GM21390 (cell line): ENCODE results near the gene ALOX5AP.

Experiments used
- ATAC-seq: cut with Tn5 transposase; IDR thresholded peaks from one replicate; pipeline ENCODE4 v1.9.1; 2021; ENCODE audit not compliant: unreplicated experiment

Gene ALOX5AP

DNA sequence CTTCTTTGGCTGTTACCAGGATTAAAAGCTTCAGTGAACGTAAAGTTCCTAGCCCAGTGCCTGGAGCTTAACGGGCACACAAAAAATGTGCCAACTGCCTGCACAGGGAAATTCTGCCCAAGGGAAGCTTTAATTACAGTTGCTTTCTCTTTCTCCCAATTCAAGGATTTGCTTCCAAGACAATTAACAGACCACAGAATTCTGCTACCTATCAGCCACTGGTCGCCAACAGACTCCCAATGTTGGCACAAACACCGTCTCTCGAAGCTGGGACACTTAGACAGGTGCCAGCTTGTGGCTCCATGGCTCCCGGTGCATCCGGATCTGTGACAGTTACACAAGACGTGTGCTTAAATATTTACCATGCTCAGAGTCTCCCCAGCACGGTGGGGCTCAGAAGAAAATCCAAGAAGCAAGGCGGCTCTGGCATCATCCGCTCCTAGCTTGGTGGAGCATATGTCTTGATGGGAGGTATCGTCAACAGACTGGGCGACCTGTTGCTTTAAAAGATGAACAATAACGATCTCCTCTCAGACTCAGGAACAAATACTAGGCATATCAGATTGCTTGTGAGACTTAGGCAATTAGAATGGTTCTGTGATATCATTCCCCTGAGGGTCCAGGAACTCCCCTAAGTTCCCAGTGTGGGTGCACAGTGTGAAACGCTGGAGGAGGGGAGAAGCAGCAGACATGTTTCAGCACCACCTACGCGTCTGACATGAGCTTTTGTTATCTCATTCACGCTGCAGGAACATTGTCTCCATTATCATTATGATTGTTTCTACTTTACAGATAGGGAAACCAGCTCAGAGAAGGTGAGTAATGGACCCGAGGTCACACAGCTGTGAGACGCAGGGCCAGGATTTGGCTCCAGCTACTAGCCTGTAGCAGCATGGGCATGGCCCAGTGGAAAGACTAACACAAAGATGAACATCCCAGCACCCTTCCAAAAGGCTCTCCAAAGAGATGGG, 61.6 kb downstream of the ALOX5AP start:
- ATAC-seq: no peak

DNA sequence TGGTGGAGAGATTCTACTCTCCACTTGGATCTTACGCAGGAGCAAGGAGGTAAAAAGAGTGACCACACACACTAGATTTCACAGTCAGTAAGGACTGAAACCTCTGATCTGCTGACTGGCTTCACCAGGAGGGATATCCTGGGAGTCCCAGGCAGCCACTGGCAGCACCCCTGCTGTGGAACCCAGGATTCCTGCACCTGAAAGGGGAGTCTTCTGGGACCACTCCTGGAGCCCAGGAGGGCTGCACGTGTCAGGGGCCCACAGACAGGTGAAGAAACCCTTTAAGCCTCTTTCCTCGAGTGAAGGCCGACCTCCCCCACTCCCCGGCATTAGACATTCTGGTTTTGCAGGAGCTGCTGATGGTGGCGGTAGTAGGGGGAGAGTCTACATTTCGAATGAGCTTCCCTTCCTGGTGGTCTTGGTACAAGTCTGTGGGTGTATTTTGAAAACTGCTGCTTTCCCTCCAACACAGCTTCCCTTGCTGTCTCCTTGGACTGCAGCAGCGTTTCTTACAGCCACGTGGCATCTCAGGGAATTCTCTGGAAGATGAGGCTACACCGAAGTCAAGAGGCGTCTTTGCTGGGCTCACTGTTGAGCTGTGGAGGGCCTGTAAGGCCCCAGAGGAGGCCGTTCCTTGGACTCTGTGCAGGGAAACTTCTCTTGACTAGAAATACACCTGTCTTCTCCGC, 62.6 kb downstream of the ALOX5AP start:
- no peak for ATAC-seq

DNA sequence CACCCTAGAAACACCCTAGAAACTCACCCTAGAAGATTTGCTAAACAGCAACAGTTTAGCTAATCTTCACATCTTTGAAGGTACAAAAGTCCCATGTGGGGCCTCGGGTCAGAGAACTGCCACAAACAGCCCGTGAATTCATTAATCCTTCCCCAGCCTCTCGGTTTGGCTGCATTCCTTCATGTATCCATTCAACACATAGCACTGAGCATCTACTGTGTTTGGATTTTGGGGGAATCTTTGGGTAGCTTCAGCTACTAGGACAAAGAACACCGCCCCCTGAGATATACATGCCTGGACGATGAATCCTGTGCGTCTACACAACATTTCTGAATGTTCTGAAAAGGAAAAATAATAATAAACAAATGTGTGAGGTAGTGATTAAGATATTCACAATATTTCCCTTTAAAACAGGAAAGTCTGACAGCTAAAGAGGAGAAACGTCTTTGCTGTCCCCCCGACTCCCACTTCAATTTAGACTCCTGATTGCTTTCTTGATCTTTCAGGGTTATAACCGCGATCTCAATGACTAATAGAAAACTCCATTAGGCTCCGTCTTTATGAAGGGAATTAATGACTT, 63.5 kb downstream of the ALOX5AP start:
- ATAC-seq: no peak

DNA sequence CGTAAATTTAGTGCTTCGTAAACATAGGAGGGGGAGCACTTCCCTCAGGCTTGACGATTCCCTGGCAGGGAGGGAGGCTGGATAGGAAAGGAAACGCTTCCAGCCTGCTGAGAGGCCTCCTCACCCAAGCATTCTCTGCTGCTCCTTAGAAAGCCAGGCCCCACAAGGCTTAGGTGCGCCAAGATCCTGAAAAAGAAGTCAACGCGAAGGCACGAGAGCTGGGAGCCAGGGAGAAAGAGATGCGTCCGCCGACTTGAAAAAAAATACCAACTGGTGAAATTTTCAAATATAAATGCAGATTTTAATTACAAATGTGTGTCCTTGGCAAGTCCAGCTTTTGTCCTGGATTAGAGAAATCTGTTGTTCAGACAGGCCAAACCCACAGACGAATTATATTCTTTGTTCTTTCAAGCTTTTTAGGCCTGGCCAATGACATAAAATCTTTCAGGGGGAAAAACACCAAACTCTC, 64.0 kb downstream of the ALOX5AP start:
- no peak for ATAC-seq

DNA sequence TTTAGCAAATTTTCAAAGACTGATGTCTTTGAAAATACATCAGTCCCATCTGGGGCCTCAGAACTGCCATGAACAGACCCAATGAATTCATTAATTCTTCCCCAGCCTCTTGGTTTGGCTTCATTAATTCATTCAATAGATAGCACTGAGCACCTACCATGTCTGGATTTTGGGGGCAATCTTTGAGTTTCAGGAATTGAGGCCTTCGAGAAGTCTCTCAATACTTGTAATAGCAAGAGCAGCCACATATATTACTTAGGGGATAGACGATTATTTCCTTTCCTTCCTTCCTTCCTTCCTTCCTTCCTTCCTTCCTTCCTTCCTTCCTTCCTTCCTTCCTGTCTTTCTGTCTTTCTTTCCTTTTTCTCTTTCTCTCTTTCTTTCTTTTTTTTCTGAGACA, 64.8 kb downstream of the ALOX5AP start:
- ATAC-seq: no peak

DNA sequence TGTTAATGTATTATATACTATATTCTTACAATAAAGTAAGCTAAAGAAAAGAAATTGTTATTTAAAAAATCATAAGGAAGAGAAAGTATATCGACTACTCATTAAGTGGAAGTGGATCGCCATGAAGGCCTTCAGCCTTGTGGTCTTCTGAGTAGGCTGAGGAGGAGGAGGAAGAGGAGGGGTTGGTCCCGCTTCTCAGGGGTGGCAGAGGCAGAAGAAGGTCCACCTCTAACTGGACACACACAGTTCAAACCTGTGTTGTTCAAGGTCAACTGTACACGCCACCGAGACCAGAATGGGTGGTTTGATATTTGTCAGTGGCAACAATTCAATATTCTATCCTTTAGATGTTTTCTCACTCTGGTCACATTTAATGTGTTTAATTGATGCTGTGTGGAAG, 67.2 kb downstream of the ALOX5AP start:
- ATAC-seq: no peak

DNA sequence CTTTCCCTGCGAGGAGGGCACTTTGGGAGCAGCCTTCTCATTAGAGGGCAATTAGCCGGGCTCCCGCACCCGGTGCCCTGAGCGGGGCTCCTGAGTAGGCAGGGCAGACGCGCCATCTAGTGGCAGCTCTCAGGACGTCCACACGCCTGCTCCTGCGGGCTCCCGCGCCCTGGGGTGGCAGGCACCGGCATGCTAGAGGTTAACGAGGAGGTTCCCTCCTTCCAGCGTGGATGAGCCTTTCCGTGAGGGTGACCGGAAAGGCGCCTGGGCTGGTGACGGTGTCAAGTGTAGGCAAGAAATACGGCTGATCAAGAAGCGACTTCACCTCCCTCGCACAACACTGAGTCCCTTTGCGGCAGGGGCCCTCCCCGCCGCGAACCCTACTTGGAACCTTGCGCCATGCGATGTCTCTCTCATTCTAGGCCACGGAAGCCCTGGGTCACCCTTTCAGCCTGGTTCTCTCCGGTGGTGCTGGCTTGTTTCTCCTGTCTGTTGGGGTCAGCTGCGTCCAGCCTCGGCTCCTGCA, 67.7 kb downstream of the ALOX5AP start:
- ATAC-seq: peak; percentile 94

DNA sequence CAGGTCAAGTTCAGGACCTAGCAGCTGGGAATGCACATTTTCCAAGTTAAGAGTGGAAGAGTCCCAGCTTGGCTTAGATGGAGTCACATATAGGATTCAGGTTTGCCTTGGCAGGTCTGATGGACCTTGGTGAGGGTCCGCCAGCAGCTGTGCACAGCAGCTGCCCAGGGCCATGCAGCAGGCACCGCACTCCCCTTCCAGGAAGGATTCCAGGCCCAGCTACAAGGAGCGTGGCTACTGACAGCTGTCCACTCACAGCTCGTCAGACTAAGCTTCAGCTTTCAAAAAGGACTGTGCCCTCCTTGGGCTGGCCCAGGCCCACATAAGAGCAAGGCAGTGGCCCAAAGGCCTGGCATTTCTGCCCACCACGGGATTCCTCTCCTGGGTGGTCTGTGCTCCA, 68.4 kb downstream of the ALOX5AP start:
- no peak for ATAC-seq

DNA sequence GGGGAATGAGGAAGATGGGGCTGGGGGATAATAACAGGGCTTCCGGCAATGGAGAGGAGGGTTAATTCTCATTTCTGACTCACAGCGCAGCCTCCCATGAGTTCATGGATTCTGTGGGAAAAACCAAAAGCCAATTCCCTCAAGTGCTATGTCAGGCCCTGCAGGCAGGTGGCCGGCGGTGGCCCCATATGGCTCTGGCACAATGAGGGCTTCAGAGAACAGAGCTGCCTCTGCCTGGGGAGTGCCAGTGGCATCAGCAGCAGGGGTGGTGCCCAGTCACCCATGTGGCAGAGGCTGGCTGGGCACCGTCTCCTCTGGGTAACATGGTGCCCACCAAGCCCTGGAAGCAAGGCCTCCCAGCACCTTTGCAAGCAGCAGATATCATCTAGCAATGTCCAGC, 69.1 kb downstream of the ALOX5AP start:
- no peak for ATAC-seq

DNA sequence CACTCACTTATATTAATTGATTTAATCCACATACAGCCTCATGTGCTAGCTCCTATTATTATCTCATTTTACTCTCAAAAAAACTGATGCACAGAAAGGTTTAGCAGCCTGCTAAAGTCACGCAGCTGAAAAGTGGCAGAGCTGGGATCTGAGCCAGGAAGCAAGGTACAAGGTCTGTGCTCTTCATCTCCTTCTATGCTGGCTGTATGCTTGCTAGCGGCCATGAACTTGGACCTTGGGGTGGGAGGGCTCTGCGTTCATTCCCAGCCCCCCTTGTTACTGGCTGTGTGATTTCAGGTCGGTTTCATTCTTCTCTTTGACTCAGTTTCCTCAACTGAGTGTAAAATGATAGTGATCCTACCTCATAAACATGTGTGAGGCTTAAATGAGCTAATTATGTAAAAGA, 69.8 kb downstream of the ALOX5AP start:
- no peak for ATAC-seq

DNA sequence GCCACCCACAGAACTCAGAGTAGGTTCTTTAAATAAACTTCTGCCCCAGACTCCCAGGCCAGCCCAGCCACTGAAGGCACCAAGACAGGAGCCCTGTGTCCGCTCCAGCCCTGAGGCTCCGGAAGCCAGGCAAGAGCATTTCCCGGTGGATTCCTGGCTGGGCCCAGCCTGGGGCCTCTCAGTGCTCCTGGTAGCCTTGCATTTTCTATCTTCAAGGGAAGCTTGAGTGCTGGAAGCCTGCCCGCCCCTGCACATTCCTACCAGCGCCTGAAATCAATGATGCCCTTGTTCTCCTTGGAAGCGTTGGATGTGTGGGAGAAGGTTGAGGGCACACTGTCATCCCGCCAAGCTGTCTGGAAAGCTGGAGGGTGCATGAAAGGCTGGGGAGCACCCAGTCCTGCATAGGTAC, 70.3 kb downstream of the ALOX5AP start:
- no peak for ATAC-seq

DNA sequence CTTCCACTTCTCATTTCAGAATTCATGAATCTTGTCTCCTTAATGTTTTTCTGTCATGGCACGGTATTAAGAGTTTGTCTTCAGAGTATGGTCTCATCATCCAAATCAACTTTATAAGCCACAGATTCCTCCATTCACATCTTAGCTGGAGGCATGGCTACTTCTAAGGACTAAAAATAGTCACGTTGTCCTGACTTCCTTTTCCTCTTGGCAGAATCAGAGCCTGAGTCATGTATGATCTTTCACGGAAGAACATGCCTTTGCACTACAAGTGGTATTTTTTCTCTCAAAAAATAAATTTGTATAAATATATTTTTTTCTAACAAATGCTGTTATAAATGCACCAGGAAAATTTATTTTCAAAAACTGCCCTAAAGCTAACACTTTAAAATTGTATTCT, 71.4 kb downstream of the ALOX5AP start:
- ATAC-seq: no peak

DNA sequence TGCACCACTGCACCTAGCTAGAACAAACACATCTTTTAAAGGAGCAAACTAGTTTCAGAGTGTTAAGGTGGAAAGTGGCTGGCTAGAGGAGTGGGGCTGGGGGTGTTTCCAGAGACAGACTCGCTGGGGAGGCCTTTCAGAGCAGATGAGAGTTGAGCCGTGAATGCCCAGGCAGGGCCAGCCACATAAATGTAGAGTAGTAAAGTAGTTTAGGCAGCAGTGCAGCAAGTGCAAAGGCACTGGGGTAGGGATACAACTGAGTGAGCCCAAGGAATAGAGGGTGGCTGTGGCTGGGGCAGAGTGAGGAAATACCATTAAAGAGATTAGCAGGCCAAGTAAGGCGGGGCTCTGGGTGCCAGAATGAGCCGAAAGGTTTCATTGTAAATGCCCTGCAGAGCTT, 72.0 kb downstream of the ALOX5AP start:
- ATAC-seq: no peak

DNA sequence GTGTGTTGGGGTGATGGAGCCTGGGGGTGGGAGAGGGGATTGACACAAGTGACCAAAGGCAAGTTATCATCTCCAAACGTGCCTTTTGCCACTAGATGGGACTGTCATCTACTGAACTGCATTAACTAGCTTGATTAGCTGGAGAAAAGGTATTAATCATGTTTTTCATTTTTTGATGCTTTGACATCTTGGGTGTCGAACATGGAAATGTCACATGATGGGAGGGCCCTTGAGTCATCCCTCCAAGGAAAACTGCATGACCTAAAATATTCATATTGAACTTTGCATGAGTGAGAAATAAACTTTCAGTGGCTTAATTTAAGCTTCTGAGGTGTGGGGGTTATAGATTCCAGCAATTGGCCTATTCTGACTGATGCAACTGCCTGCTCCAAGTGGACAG, 73.3 kb downstream of the ALOX5AP start:
- ATAC-seq: no peak

DNA sequence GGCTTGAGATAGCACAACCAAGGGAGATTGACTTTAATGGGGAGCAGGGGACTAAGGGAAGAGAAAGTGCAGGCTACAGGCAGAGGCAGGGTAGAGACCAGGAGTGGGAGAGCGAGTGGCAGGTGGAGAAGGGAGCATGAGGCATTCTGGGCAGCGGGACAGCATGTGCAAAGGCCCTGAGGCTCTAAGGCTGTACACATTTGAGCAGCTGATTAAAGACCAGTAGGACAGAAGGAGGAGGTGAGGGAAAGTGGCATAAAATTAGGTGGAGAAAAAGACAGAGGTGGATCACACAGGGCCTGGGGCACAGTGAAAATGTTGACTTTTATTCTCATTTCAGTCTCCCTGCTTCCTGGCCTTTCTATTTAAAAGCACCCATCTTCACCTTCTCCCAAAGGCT, 74.4 kb downstream of the ALOX5AP start:
- ATAC-seq: no peak

DNA sequence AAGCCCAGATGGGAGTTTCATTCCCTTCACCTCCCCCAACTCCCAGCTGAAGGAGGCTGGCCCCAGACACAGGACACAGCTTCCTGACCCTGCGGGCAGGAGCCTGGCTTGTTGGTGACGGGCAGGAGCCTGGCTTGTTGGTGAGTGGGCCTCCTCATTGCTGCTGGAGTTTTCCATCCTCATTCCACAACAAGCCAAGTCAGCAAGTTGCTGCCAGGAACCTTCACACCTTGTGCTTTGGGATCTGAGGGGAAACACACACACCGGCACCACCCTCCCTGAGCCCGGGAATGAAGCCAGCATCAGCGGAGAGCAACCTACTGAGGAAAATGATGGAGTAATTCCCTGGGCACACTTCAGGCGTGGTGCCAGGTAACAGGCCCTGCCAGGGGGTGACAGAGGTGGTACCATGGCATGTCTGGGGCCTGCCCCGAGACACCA, 74.9 kb downstream of the ALOX5AP start:
- no peak for ATAC-seq

DNA sequence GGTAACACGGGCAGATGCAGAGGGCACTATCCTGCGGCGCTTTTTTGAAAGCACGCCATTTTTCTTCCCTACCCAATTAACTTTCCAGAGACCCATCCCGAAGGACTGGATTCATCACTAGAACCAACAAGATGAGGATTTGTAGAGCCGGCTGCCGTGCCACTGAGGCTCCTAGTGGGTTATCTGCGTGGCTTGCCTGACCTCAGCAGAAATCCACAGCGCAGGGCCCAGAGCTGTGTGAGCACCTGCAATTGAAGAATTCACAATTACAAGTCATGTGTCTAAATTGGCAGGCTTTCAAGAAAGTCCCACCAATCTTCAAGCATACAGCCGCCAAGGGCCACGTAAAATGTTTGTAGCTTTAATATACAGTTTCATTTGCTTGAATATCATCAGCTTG, 75.5 kb downstream of the ALOX5AP start:
- ATAC-seq: no peak
